HG03280 (cell line): ENCODE measurements around the gene TBC1D2.

Experiments
- ATAC-seq: cut with Tn5 transposase; IDR thresholded peaks from one replicate; pipeline ENCODE4 v1.9.1; 2021; ENCODE audit warnings: mild to moderate bottlenecking, moderate library complexity; ENCODE audit not compliant: unreplicated experiment

The TBC1D2 gene

GRCh38 chr9:98218562-98219363, 36.7 kb downstream of the TBC1D2 start:
- ATAC-seq = no peak

GRCh38 chr9:98217255-98217654, 38.2 kb downstream of the TBC1D2 start:
- no peak for ATAC-seq

GRCh38 chr9:98216391-98216790, 39.1 kb downstream of the TBC1D2 start:
- ATAC-seq = no peak

GRCh38 chr9:98215821-98216220, 39.6 kb downstream of the TBC1D2 start:
- no peak for ATAC-seq

GRCh38 chr9:98215271-98215670, 40.2 kb downstream of the TBC1D2 start:
- no peak for ATAC-seq

- ATAC-seq = no peak
These were observed 40.6 kb downstream of the TBC1D2 start for GRCh38 chr9:98214811-98215210.

- no peak for ATAC-seq
These were observed 44.2 kb downstream of the TBC1D2 start for GRCh38 chr9:98211260-98211659.

GRCh38 chr9:98210435-98210834, 45.0 kb downstream of the TBC1D2 start:
- ATAC-seq = no peak

GRCh38 chr9:98209530-98209929, 45.9 kb downstream of the TBC1D2 start:
- no peak for ATAC-seq

GRCh38 chr9:98208635-98209034, 46.8 kb downstream of the TBC1D2 start:
- no peak for ATAC-seq

GRCh38 chr9:98207606-98208005, 47.8 kb downstream of the TBC1D2 start:
- no peak for ATAC-seq

GRCh38 chr9:98206754-98207153, 48.7 kb downstream of the TBC1D2 start:
- ATAC-seq = no peak

GRCh38 chr9:98204692-98205091, 50.8 kb downstream of the TBC1D2 start:
- no peak for ATAC-seq

- ATAC-seq = no peak
These were observed 52.3 kb downstream of the TBC1D2 start for GRCh38 chr9:98203153-98203552.

GRCh38 chr9:98202252-98202651, 53.2 kb downstream of the TBC1D2 start:
- ATAC-seq = no peak

GRCh38 chr9:98201749-98202148, 53.7 kb downstream of the TBC1D2 start:
- ATAC-seq = no peak

- ATAC-seq = no peak
These were observed 54.3 kb downstream of the TBC1D2 start for GRCh38 chr9:98201102-98201501.

- no peak for ATAC-seq
These were observed 55.9 kb downstream of the TBC1D2 start for GRCh38 chr9:98199388-98200033.

- no peak for ATAC-seq
These were observed 59.8 kb downstream of the TBC1D2 start for GRCh38 chr9:98195671-98196070.

GRCh38 chr9:98193336-98193944, 62.0 kb downstream of the TBC1D2 start:
- no peak for ATAC-seq

- peak; percentile 69 for ATAC-seq
These were observed 62.7 kb downstream of the TBC1D2 start, which contains the start of gene CORO2A for GRCh38 chr9:98192503-98193335. CORO2A (minus strand) TSS chr9:98192637; CDS start chr9:98157660, 34,977 bp downstream.
